Hepatocyte (in vitro differentiated cells): Measurements from ENCODE around the gene CSRP3. TPM values are rescaled to one million over a fixed set of nuclear protein-coding genes. Genes with fewer than 3 reads are reported as not detected.

ENCODE experiments used
- DNase-seq: peaks from one replicate; pipeline ENCODE4 v3.0.0-alpha.2; 2016; ENCODE audit warnings: low spot score
- H2AFZ ChIP-seq: fragments of 200-600 bp; sonication (generic); 2 replicates; pipeline ENCODE4 v1.6.0; 2016; ENCODE audit warnings: antibody characterized with exemption, mild to moderate bottlenecking
- H3K27ac ChIP-seq: fragments of 200-600 bp; sonication (generic); 2 replicates; pipeline ENCODE4 v1.5.1; 2016; ENCODE audit warnings: mild to moderate bottlenecking
- H3K27me3 ChIP-seq: fragments of 200-600 bp; sonication (generic); 2 replicates; pipeline ENCODE4 v1.6.1; 2016
- H3K36me3 ChIP-seq: fragments of 200-600 bp; sonication (generic); replicated peaks from 2 replicates; pipeline ENCODE4 v1.5.1; 2016; ENCODE audit warnings: low read depth; ENCODE audit not compliant: insufficient read depth
- H3K4me1 ChIP-seq: fragments of 200-600 bp; sonication (generic); 2 replicates; pipeline ENCODE4 v1.5.1; 2016; ENCODE audit warnings: mild to moderate bottlenecking, moderate library complexity; ENCODE audit not compliant: insufficient read depth
- H3K4me2 ChIP-seq: fragments of 200-600 bp; sonication (generic); 2 replicates; pipeline ENCODE4 v1.6.0; 2016
- H3K4me3 ChIP-seq: fragments of 200-600 bp; sonication (generic); 2 replicates; pipeline ENCODE4 v1.5.1; 2016; ENCODE audit warnings: mild to moderate bottlenecking
- H3K79me2 ChIP-seq: fragments of 200-600 bp; sonication (generic); 2 replicates; pipeline ENCODE4 v1.6.0; 2017; ENCODE audit warnings: mild to moderate bottlenecking
- H3K9me2 ChIP-seq: fragments of 200-600 bp; sonication (generic); replicated peaks from 2 replicates; pipeline ENCODE4 v1.6.0; 2017; ENCODE audit warnings: mild to moderate bottlenecking; ENCODE audit not compliant: insufficient read depth
- H3K9me3 ChIP-seq: fragments of 200-600 bp; sonication (generic); 2 replicates; pipeline ENCODE4 v1.5.1; 2016; ENCODE audit warnings: low read depth, mild to moderate bottlenecking
- H4K20me1 ChIP-seq: fragments of 200-600 bp; sonication (generic); 2 replicates; pipeline ENCODE4 v1.6.0; 2016; ENCODE audit warnings: mild to moderate bottlenecking; ENCODE audit not compliant: insufficient read depth, poor library complexity, severe bottlenecking
- EZH2 ChIP-seq: fragments of 200-600 bp; sonication (generic); IDR thresholded peaks from 2 replicates; pipeline ENCODE4 v1.6.1; 2016; ENCODE audit warnings: antibody characterized with exemption, mild to moderate bottlenecking, borderline replicate concordance
- EZH2phosphoT487 ChIP-seq: fragments of 200-600 bp; sonication (generic); IDR thresholded peaks from one replicate; pipeline ENCODE4 v1.6.1; 2018; ENCODE audit warnings: antibody characterized with exemption, mild to moderate bottlenecking, low read depth, moderate library complexity; ENCODE audit not compliant: unreplicated experiment, severe bottlenecking
- WGBS: methylation state at CpG from one replicate; pipeline ENCODE4 v1.1.6; 2016; ENCODE audit warnings: low lambda C conversion rate; ENCODE audit errors: missing lambda C conversion rate; 5-methylcytosine and 5-hydroxymethylcytosine counted together
- polyA plus RNA-seq: library from polyadenylated mRNA; unstranded; fragments of >200 nt; fragmentation: Nextera tagmentation; extraction: Ambion mirVana; gene quantifications from 2 replicates; pipeline ENCODE4 v1.2.1, GENCODE V29; 2016
- total RNA-seq: library from RNA; depleted of rRNA; stranded (reverse); fragments of >200 nt; gene quantifications from 2 replicates; pipeline ENCODE4 v1.2.3, GENCODE V29; 2014
- TF ChIP-seq, protein P1 (sequence below): fragments of 200-600 bp; sonication (generic); IDR thresholded peaks from 2 replicates; pipeline ENCODE4 v1.5.1; 2016; ENCODE audit warnings: antibody characterized with exemption, mild to moderate bottlenecking; ENCODE audit not compliant: poor library complexity

Gene CSRP3
- total and polyA plus RNA-seq, 2 experiments from 2014 or later: 0.41 TPM; not detected in 1

- Histone ChIP-seq H2AFZ (no peak overlapping the region), H3K27ac (peak overlapping the region; percentile 64), H3K27me3 (no peaks in the 10 kb centered on the region), H4K20me1 (no peaks in the 10 kb centered on the region), H3K36me3 (no peaks in the 10 kb centered on the region), H3K4me1 (peaks cover 7% of the 10 kb centered on the region), H3K79me2 (no peaks in the 10 kb centered on the region), H3K4me3 (no peak overlapping the region), H3K4me2 (no peak overlapping the region), H3K9me3 (no peaks in the 10 kb centered on the region), H3K9me2 (no peaks in the 10 kb centered on the region)
- peak; percentile 26 for DNase-seq
- TF ChIP-seq EZH2: no peak
- TF ChIP-seq EZH2phosphoT487: no peak
- TF ChIP-seq, protein P1, sequence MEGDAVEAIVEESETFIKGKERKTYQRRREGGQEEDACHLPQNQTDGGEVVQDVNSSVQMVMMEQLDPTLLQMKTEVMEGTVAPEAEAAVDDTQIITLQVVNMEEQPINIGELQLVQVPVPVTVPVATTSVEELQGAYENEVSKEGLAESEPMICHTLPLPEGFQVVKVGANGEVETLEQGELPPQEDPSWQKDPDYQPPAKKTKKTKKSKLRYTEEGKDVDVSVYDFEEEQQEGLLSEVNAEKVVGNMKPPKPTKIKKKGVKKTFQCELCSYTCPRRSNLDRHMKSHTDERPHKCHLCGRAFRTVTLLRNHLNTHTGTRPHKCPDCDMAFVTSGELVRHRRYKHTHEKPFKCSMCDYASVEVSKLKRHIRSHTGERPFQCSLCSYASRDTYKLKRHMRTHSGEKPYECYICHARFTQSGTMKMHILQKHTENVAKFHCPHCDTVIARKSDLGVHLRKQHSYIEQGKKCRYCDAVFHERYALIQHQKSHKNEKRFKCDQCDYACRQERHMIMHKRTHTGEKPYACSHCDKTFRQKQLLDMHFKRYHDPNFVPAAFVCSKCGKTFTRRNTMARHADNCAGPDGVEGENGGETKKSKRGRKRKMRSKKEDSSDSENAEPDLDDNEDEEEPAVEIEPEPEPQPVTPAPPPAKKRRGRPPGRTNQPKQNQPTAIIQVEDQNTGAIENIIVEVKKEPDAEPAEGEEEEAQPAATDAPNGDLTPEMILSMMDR: no peak
- 58% methylated on average over 3 of the region's 3 CpGs for WGBS
Measured at GRCh38 chr11:19225581-19225980, 23.8 kb upstream of the CSRP3 start.

- Histone ChIP-seq H3K9me3 (no peaks in the 10 kb centered on the region), H3K27ac (peak overlapping the region; percentile 64), H3K36me3 (no peaks in the 10 kb centered on the region), H3K4me1 (peaks cover 7% of the 10 kb centered on the region), H3K4me2 (no peak overlapping the region), H2AFZ (no peak overlapping the region), H4K20me1 (no peaks in the 10 kb centered on the region), H3K4me3 (no peak overlapping the region), H3K79me2 (no peaks in the 10 kb centered on the region), H3K27me3 (no peaks in the 10 kb centered on the region), H3K9me2 (no peaks in the 10 kb centered on the region)
- no peak for DNase-seq
- TF ChIP-seq, protein P1: no peak
- no peak for TF ChIP-seq EZH2
- TF ChIP-seq EZH2phosphoT487: no peak
- 74% methylated on average over 6 of the region's 6 CpGs for WGBS
Measured at GRCh38 chr11:19225123-19225522, 23.3 kb upstream of the CSRP3 start.

DNA sequence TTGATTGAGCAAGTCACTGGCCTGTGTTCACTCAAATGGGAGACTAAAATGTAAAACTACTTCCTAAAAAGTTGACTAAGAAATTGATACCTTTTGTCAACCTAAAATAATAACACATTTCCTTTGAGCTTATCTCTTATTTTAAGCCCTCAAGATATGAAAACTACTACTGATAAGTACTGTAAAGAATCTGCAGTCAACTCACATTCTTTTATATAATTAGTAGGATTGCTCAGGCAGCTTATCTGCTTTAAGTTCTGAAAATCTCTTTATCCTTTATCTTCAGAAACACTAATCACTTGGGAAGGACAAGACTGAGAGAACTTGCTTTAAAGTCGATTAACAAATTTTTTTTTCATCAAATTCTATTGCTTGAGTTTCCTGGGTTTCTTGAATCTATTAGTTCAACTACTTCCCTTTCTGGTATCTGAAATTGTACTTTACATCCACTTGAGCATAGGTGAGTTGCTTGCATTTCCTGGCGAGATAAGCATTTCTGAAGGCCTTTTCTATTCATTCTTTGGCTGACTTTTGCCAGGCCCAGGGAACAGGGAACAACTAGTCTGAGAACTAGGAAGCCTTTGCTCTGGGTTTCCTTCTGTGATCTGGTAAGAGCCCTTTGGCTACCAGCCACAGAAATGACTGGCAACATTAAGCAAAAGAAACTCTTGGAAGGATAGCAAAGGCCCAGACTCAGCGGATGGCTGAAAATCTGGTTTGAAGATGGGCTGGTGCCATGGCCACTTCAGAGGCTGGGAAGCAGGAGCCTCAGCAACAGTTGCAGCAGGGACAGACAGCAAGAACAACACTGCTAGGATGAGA is 19.3 kb upstream of the CSRP3 start:
- Histone ChIP-seq H3K4me3 (no peak overlapping the region), H3K9me3 (no peaks in the 10 kb centered on the region), H3K27me3 (no peaks in the 10 kb centered on the region), H3K36me3 (no peaks in the 10 kb centered on the region), H3K9me2 (no peaks in the 10 kb centered on the region), H2AFZ (no peak overlapping the region), H3K27ac (peak overlapping the region; percentile 59), H4K20me1 (no peaks in the 10 kb centered on the region), H3K79me2 (no peaks in the 10 kb centered on the region), H3K4me1 (peaks cover 7% of the 10 kb centered on the region), H3K4me2 (no peak overlapping the region)
- WGBS: 44% methylated on average over 3 of the region's 3 CpGs
- DNase-seq: no peak
- TF ChIP-seq EZH2: no peak
- TF ChIP-seq, protein P1: no peak
- no peak for TF ChIP-seq EZH2phosphoT487
